Naive B cell (primary cell): ENCODE results near the gene HTT. TPM values are rescaled to one million over a fixed set of nuclear protein-coding genes. Genes with fewer than 3 reads are reported as not detected.

Experiments used
- ATAC-seq, 2 donors: fragments of 150-1000 bp; cut with Tn5 transposase; 2 replicates each; pipeline ENCODE4 v1.10.0; 2021; ENCODE audit warnings: low read depth in 2 of 2, mild to moderate bottlenecking in 2 of 2, moderate library complexity in 2 of 2
- DNase-seq: peaks from one replicate; pipeline ENCODE4 v3.0.0; 2022
- H3K27ac Mint-ChIP-seq, 6 donors: one replicate each; pipeline ENCODE4 v1.8.0; 2020 to 2022; ENCODE audit warnings: mild to moderate bottlenecking in 6 of 6, mixed read lengths in 6 of 6, moderate library complexity in 5 of 6, inconsistent platforms in 2 of 6
- H3K27me3 Mint-ChIP-seq, 3 donors: one replicate each; pipeline ENCODE4 v1.8.0; 2021 to 2022; ENCODE audit warnings: mixed read lengths in 3 of 3, mild to moderate bottlenecking in 1 of 3
- H3K36me3 Mint-ChIP-seq, 2 donors: one replicate each; pipeline ENCODE4 v1.8.0; 2020 to 2022; ENCODE audit warnings: mixed read lengths in 2 of 2, inconsistent platforms in 1 of 2, mild to moderate bottlenecking in 1 of 2
- H3K4me1 Mint-ChIP-seq, 3 donors: one replicate each; pipeline ENCODE4 v1.8.0; 2020 to 2022; ENCODE audit warnings: mixed read lengths in 3 of 3, inconsistent platforms in 1 of 3, mild to moderate bottlenecking in 1 of 3, moderate library complexity in 1 of 3
- H3K4me3 Mint-ChIP-seq, 8 donors: one replicate each; pipeline ENCODE4 v1.8.0; 2020 to 2022; ENCODE audit warnings: mild to moderate bottlenecking in 8 of 8, mixed read lengths in 8 of 8, moderate library complexity in 8 of 8, inconsistent platforms in 2 of 8
- H3K9me3 Mint-ChIP-seq, 7 donors: one replicate each; pipeline ENCODE4 v1.8.0; 2020 to 2022; ENCODE audit warnings: mixed read lengths in 7 of 7, mild to moderate bottlenecking in 5 of 7, inconsistent platforms in 2 of 7, moderate library complexity in 1 of 7
- polyA plus RNA-seq, 6 donors: library from polyadenylated mRNA; unstranded; fragments of 300-500 nt; fragmentation: Illumina TruSeq; gene quantifications; one replicate each; pipeline ENCODE4 v1.2.3, GENCODE V29; 2021; ENCODE audit warnings: low read depth in 6 of 6

The HTT gene
- polyA plus RNA-seq, 6 donors from 2014 or later, result 8.7 to 15.4 (median 11.0) TPM

GRCh38 chr4:3179126-3179706 is 104.7 kb downstream of the HTT start:
- ATAC-seq (no peak), DNase-seq (no peak)
- Mint-ChIP-seq H3K4me3 (no peak overlapping the region), H3K36me3 (peaks cover 30 to 53% of the 10 kb centered on the region in 2 donors), H3K27ac (peak overlapping the region in 3 of 6 donors; percentile 12 to 85 (median 58)), H3K4me1 (peaks cover 5 to 11% (median 8%) of the 10 kb centered on the region in 3 donors), H3K27me3 (no peaks in the 10 kb centered on the region), H3K9me3 (no peaks in the 10 kb centered on the region)

DNA sequence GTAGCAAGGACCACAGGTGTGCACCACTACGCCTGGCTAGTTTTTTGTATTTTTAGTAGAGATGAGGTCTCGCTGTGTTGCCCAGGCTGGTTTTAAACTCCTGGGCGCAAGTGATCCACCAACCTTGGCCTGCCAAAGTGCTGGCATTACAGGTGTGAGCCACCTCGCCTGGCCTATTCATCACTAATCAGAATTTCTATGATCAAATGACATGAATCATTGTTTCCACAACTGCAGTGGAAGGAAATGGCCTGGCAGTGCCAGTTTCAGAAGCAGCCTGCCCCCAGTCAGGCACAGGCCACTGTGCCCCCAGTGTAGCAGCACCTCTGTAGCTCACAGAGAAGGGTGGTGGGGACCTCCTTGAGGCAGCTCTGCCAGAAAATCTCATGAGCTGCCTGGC is 108.5 kb downstream of the HTT start:
- Mint-ChIP-seq H3K36me3 (peaks cover 45 to 79% of the 10 kb centered on the region in 2 donors), H3K4me1 (peaks cover 5 to 24% (median 8%) of the 10 kb centered on the region in 3 donors)

DNA sequence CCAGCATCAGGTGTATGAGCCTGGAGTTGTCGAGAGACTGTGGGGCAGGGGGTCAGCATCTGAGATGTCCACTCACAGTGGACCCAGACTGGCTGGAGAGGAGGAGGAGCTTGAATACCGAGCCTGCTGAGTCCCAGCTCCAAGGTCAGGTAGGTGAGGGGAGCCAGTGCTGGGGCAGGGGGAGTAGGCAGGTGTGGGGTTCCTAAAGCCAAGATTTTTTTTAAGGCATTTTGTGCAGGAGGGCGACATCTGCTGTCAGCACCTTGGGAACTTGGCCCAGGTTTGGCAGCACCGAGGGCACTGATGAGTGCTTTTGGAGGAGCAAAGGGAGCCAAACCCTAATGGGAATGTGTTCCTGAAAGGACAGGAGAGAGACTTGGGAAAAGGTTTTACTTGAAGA is 110.2 kb downstream of the HTT start:
- ATAC-seq, result no peak
- Mint-ChIP-seq H3K9me3 (no peaks in the 10 kb centered on the region), H3K27ac (peak overlapping the region in 4 of 6 donors; percentile 3 to 83 (median 68)), H3K4me1 (peaks cover 0 to 19% (median 0%) of the 10 kb centered on the region in 3 donors), H3K4me3 (no peak overlapping the region), H3K27me3 (no peaks in the 10 kb centered on the region), H3K36me3 (peaks cover 38 to 75% of the 10 kb centered on the region in 2 donors)
- no peak for DNase-seq

More for the DNA sequence above, 108.5 kb downstream of the HTT start:
- no peaks in the 10 kb centered on the region for H3K27me3 Mint-ChIP-seq
- H3K4me3 Mint-ChIP-seq, result no peak overlapping the region
- ATAC-seq, result no peak
- H3K9me3 Mint-ChIP-seq, result no peaks in the 10 kb centered on the region
- DNase-seq, result no peak
- peak overlapping the region in 1 of 6 donors; percentile 62 for H3K27ac Mint-ChIP-seq

GRCh38 chr4:3186609-3187008 is 112.1 kb downstream of the HTT start:
- no peak for ATAC-seq
- Mint-ChIP-seq H3K4me3 (no peak overlapping the region), H3K36me3 (peaks cover 37 to 66% of the 10 kb centered on the region in 2 donors), H3K9me3 (no peaks in the 10 kb centered on the region), H3K4me1 (peaks cover 0 to 19% (median 0%) of the 10 kb centered on the region in 3 donors), H3K27ac (no peak overlapping the region), H3K27me3 (no peaks in the 10 kb centered on the region)
- no peak for DNase-seq

DNA sequence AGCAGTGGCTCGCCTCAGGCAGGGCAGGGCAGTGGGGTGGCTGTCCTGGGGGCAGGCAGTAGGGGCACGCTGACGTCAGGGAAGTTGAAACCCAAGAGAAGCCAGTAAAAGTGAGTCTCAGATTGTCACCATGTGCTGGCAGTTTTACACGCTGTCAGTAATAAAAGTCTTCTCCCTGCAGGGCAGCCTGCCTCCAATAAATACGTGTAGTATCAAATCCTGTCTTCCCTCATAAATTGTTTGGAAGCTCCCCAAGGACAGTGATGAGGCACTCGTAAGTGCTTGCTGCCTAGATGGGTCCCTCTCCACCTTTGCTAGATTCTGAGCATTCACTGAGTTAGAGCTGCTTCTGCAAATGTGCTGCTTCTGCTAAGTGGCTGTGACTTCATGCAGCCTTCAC is 113.6 kb downstream of the HTT start:
- no peak overlapping the region for H3K4me3 Mint-ChIP-seq
- H3K27me3 Mint-ChIP-seq, result no peaks in the 10 kb centered on the region
- no peak for DNase-seq
- H3K4me1 Mint-ChIP-seq, result peaks cover 0 to 19% (median 0%) of the 10 kb centered on the region in 3 donors
- no peak overlapping the region for H3K27ac Mint-ChIP-seq
- peaks cover 38 to 55% of the 10 kb centered on the region in 2 donors for H3K36me3 Mint-ChIP-seq
- ATAC-seq, result no peak
- no peaks in the 10 kb centered on the region for H3K9me3 Mint-ChIP-seq

GRCh38 chr4:3189459-3189858 is 115.0 kb downstream of the HTT start:
- H3K4me1 Mint-ChIP-seq, result peaks cover 0 to 11% (median 0%) of the 10 kb centered on the region in 3 donors
- no peaks in the 10 kb centered on the region for H3K27me3 Mint-ChIP-seq
- no peak overlapping the region for H3K27ac Mint-ChIP-seq
- H3K4me3 Mint-ChIP-seq, result no peak overlapping the region
- no peak for DNase-seq
- H3K9me3 Mint-ChIP-seq, result no peaks in the 10 kb centered on the region
- ATAC-seq, result no peak
- peaks cover 29 to 43% of the 10 kb centered on the region in 2 donors for H3K36me3 Mint-ChIP-seq

DNA sequence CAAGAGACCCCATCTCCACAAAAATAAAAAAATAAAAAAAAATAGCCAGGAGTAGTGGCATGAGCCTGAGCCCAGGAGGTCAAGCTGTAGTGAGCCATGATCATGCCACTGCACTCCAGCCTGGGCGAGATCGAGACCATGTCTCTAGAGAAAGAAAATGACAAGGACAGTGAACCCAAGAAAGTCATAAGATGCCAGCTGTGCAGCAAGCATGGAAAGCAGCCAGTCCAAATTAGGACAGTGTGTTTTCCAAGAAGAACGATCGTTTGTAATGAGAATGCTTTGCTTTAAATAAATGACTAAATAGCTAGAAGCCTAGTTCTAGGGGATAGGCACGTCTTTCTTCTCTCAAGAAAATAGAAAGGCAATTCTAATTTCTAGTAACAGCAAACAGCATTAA is 116.1 kb downstream of the HTT start:
- ATAC-seq (no peak), DNase-seq (no peak)
- H3K36me3 Mint-ChIP-seq, result peaks cover 22 to 32% of the 10 kb centered on the region in 2 donors
- H3K27ac Mint-ChIP-seq, result peak overlapping the region in 1 of 6 donors; percentile 56
- no peak overlapping the region for H3K4me3 Mint-ChIP-seq
- no peaks in the 10 kb centered on the region for H3K27me3 Mint-ChIP-seq
- H3K9me3 Mint-ChIP-seq, result no peaks in the 10 kb centered on the region
- peaks cover 0 to 5% (median 5%) of the 10 kb centered on the region in 3 donors for H3K4me1 Mint-ChIP-seq

- Mint-ChIP-seq H3K4me3 (no peak overlapping the region), H3K9me3 (no peaks in the 10 kb centered on the region), H3K36me3 (peaks cover 17 to 26% of the 10 kb centered on the region in 2 donors), H3K27ac (no peak overlapping the region), H3K27me3 (no peaks in the 10 kb centered on the region), H3K4me1 (peaks cover 0 to 11% (median 2%) of the 10 kb centered on the region in 3 donors)
- ATAC-seq (no peak), DNase-seq (no peak)
These were observed 117.7 kb downstream of the HTT start for GRCh38 chr4:3192188-3192587.

GRCh38 chr4:3192827-3193226 is 118.3 kb downstream of the HTT start:
- Mint-ChIP-seq H3K27ac (no peak overlapping the region), H3K4me3 (no peak overlapping the region), H3K36me3 (peaks cover 17 to 26% of the 10 kb centered on the region in 2 donors), H3K9me3 (no peaks in the 10 kb centered on the region), H3K4me1 (peaks cover 0 to 12% (median 2%) of the 10 kb centered on the region in 3 donors), H3K27me3 (no peaks in the 10 kb centered on the region)
- no peak for ATAC-seq
- DNase-seq, result no peak

GRCh38 chr4:3193531-3194203 is 119.2 kb downstream of the HTT start:
- Mint-ChIP-seq H3K4me3 (no peak overlapping the region), H3K36me3 (peaks cover 17 to 21% of the 10 kb centered on the region in 2 donors), H3K27me3 (no peaks in the 10 kb centered on the region), H3K27ac (peak overlapping the region in 1 of 6 donors; percentile 57), H3K9me3 (no peaks in the 10 kb centered on the region), H3K4me1 (peaks cover 0 to 12% (median 2%) of the 10 kb centered on the region in 3 donors)
- ATAC-seq, result no peak
- no peak for DNase-seq

DNA sequence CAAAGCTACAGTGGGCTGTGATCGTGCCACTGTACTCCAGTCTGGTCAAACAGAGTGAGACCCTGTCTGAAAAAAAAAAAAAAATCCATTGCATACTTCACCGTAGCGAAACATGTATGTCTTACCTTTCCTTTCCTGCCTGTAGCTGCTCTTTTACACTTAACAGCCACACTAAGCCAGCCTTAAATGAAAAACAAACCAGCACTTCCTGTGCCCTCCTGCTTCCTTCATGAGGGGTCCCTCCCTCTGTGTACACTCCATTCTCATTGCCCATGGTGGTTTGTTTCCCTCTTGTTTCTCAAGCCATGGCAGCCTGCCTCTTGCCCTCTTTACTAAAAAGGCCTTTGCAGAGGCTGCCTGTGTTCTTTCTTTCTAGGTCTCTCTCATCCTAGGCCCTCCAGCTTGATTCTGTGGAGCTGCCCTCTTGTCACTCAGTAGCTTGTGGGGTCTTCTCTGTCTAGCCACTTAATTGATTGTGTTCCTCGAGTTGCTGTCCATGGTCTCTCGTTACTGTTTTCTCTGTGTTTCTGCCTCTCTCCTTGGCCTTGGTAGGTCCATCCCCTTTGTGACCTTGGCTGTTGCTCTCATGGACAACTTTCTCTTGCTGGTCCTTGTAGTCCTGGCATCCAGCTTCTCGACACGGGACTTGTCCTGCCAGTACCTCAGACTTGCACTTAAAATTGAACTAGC is 122.3 kb downstream of the HTT start:
- H3K36me3 Mint-ChIP-seq, result peaks cover 0 to 13% of the 10 kb centered on the region in 2 donors
- no peaks in the 10 kb centered on the region for H3K27me3 Mint-ChIP-seq
- no peak overlapping the region for H3K4me3 Mint-ChIP-seq
- H3K9me3 Mint-ChIP-seq, result no peaks in the 10 kb centered on the region
- peaks cover 2 to 15% (median 5%) of the 10 kb centered on the region in 3 donors for H3K4me1 Mint-ChIP-seq
- DNase-seq, result no peak
- ATAC-seq, result no peak
- H3K27ac Mint-ChIP-seq, result peak overlapping the region in 4 of 6 donors; percentile 13 to 59 (median 49)

GRCh38 chr4:3197366-3198105 is 123.1 kb downstream of the HTT start:
- no peaks in the 10 kb centered on the region for H3K9me3 Mint-ChIP-seq
- no peak for ATAC-seq
- peaks cover 0 to 13% of the 10 kb centered on the region in 2 donors for H3K36me3 Mint-ChIP-seq

GRCh38 chr4:3198906-3199305 is 124.4 kb downstream of the HTT start:
- ATAC-seq (no peak), DNase-seq (no peak)
- Mint-ChIP-seq H3K27ac (no peak overlapping the region), H3K4me3 (no peak overlapping the region), H3K4me1 (peaks cover 17 to 31% (median 21%) of the 10 kb centered on the region in 3 donors), H3K36me3 (peaks cover 0 to 21% of the 10 kb centered on the region in 2 donors), H3K27me3 (no peaks in the 10 kb centered on the region), H3K9me3 (no peaks in the 10 kb centered on the region)

More at GRCh38 chr4:3197366-3198105, 123.1 kb downstream of the HTT start:
- peak overlapping the region in 4 of 6 donors; percentile 13 to 71 (median 36) for H3K27ac Mint-ChIP-seq
- no peak for DNase-seq
- no peak overlapping the region for H3K4me3 Mint-ChIP-seq
- no peaks in the 10 kb centered on the region for H3K27me3 Mint-ChIP-seq
- peaks cover 9 to 22% (median 13%) of the 10 kb centered on the region in 3 donors for H3K4me1 Mint-ChIP-seq
